Measurements from ENCODE around the gene NOTUM.

DNA sequence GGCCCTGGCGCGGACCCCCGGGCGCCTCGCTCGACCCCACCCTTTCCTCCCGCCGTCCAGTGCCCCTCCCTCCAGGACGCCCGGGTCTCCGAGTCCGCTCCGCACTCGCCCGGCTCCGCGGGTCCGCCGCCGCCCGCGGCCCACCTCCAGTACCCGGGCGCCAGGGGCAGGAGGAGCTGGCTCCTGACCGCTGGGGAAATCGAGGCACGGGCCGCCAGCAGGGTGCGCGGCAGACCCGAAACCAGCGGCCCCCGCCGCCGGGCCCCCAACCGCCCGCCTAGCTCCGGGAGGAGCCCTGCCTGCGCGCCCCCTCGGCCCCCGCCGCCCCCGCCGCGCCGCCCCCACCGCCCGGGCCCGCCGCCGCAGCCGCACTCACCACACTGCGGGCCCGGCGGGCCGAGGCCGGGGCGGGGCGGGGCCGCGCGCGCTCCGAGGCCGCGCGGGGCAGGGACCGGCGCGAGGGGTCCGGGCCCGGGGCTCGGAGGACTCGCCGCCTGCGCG lies 33.8 kb downstream of the NOTUM start:
- TF ChIP-seq, protein P1, sequence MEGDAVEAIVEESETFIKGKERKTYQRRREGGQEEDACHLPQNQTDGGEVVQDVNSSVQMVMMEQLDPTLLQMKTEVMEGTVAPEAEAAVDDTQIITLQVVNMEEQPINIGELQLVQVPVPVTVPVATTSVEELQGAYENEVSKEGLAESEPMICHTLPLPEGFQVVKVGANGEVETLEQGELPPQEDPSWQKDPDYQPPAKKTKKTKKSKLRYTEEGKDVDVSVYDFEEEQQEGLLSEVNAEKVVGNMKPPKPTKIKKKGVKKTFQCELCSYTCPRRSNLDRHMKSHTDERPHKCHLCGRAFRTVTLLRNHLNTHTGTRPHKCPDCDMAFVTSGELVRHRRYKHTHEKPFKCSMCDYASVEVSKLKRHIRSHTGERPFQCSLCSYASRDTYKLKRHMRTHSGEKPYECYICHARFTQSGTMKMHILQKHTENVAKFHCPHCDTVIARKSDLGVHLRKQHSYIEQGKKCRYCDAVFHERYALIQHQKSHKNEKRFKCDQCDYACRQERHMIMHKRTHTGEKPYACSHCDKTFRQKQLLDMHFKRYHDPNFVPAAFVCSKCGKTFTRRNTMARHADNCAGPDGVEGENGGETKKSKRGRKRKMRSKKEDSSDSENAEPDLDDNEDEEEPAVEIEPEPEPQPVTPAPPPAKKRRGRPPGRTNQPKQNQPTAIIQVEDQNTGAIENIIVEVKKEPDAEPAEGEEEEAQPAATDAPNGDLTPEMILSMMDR (IDR thresholded peaks at IDR 0.05), result no peak
- no peak for TF ChIP-seq POLR2A (IDR thresholded peaks at IDR 0.05)

Data from thyroid gland (tissue), 4 donors.